Measurements from ENCODE around the gene HLX. TPM values are rescaled to one million over a fixed set of nuclear protein-coding genes. Genes with fewer than 3 reads are reported as not detected.

HLX gene
- total RNA-seq, 4 donors from 2014 or later = 26.4 to 46.7 (median 34.5) TPM

DNA sequence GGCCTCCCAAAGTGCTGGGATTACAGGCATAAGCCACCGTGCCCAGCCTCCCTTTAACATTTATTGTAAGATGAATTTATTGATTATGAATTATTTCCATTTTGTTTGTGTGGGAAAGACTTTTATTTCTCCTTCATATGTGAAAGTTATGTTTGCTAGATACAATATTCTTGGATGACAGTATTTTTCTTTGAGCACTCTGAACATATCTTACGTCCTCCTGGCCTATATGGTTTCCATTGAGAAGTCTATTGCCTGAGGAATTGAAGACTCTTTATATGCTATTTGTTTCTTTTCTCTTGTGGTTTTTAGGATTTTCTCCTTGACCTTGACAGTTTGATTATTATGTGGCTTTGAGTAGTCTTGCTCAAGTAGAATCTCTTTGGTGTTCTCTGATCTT, 26.8 kb upstream of the HLX start:
- no peak for DNase-seq (ENCODE audit: low spot score)
- ATAC-seq (ENCODE audit: low FRiP score) = no peak
- TF ChIP-seq, protein P1, sequence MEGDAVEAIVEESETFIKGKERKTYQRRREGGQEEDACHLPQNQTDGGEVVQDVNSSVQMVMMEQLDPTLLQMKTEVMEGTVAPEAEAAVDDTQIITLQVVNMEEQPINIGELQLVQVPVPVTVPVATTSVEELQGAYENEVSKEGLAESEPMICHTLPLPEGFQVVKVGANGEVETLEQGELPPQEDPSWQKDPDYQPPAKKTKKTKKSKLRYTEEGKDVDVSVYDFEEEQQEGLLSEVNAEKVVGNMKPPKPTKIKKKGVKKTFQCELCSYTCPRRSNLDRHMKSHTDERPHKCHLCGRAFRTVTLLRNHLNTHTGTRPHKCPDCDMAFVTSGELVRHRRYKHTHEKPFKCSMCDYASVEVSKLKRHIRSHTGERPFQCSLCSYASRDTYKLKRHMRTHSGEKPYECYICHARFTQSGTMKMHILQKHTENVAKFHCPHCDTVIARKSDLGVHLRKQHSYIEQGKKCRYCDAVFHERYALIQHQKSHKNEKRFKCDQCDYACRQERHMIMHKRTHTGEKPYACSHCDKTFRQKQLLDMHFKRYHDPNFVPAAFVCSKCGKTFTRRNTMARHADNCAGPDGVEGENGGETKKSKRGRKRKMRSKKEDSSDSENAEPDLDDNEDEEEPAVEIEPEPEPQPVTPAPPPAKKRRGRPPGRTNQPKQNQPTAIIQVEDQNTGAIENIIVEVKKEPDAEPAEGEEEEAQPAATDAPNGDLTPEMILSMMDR (IDR thresholded peaks at IDR 0.05) = no peak

- DNase-seq (ENCODE audit: low spot score) (no peak), ATAC-seq (ENCODE audit: low FRiP score) (no peak)
- TF ChIP-seq, protein P1 (IDR thresholded peaks at IDR 0.05) = no peak
Observed at GRCh38 chr1:220872296-220872695, 6.9 kb upstream of the HLX start.

DNA sequence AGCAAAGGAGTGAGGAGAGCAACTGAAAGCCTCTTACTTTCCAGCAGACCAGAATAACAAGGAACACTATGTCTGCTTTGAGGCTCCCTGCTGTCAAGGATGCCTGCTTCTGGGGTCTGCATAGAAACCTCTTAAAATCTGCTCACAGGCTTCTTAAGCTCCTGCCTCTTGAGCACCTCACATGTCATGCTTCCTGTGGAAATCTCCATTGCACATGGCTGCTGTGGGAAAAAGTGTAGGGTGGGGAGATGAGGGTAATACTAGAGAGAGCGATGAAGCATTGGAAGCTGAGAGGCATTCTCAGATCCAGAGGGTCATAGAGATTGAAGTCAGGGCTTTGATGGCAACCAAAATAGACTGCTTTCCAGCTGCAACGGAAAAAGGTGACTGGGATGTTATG, 6.2 kb upstream of the HLX start:
- no peak for DNase-seq (ENCODE audit: low spot score)
- TF ChIP-seq, protein P1 (IDR thresholded peaks at IDR 0.05) = no peak

GRCh38 chr1:220873868-220874655, 5.2 kb upstream of the HLX start:
- ATAC-seq (ENCODE audit: low FRiP score) (peak; percentile 30), DNase-seq (ENCODE audit: low spot score) (no peak)
- TF ChIP-seq, protein P1 (IDR thresholded peaks at IDR 0.05) = peak in 1 of 3 donors; percentile 10

More for the DNA sequence above, 6.2 kb upstream of the HLX start:
- no peak for ATAC-seq (ENCODE audit: low FRiP score)

DNA sequence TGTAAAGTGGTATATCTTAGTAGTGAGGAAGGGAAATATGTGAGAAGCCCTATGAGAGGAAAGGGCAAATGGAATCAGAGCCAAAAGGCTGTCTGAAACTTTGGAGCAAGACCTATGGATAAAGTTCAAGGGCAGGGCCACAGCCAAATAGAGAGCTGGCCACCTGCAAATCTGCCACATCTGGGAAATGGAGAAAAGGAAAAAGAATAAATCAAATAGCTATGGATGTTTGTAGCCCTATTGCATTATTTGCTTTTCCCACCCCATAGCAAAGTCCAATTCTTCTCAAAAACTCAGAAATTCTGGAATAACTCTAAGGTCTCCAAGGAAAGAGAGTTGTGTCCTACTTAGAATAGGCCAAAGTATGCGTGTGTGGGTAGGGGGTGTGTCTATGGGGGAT, 4.0 kb upstream of the HLX start:
- DNase-seq (ENCODE audit: low spot score) = no peak
- ATAC-seq (ENCODE audit: low FRiP score) = no peak
- TF ChIP-seq, protein P1 (IDR thresholded peaks at IDR 0.05) = no peak

DNA sequence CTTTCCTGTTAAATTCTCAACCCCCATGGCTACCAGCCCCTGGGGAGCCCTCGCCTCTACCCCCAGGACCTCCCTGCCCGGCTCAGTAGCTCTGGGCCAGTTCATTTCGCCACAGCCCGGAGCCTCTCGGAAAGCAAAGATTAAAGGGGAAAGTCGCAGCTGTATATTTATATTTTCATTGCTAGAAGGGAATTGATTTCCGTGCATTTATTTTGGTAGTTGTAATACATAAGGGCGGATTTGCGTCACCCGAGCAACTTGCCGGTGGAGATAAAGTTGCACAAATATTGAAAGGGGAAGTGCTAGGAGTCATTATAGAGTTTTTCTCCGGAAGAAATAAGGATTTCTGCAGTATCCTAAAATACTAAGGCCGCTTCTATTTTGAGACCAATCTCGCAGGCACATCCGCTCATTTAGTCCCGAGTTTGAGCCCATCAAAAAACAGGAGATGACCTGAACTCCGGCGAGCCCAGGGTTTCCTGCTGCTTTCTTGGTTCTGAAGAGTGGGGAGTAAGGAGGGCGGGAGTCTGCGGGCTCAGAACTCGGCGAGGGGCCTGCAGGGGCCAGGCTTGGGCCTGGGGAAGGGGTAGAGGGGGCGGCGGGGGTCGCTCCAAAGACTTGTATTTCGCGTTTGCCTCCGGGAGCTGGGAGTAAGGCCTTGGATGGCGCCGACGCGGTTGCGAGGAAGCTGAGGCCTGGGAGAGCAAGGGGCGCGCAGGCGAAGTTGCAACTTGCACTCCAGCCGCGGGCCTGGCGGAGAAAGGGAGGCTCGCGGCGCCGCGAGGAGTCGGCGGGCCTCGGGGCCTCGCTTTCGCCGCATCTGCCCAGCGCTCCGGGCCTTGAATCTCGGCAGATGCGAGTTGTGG, 2.5 kb upstream of the HLX start:
- DNase-seq (ENCODE audit: low spot score) = no peak
- TF ChIP-seq, protein P1 (IDR thresholded peaks at IDR 0.05) = no peak
- no peak for ATAC-seq (ENCODE audit: low FRiP score)

Measured in omental fat pad (tissue), 4 donors.